Activated T-helper 9 cell treated with anti-CD3 and anti-CD28 coated beads, Interleukin-2, amount 50 U/mL, for 16 hours (primary cell): ENCODE results near the gene UNCX.

Source experiments
- DNase-seq: peaks from one replicate; pipeline ENCODE4 v3.0.0-alpha.2; 2020; ENCODE audit warnings: low read depth

UNCX gene

GRCh38 chr7:1243964-1244416, 11.3 kb downstream of the UNCX start:
- no peak for DNase-seq

- no peak for DNase-seq
Measured at GRCh38 chr7:1244700-1245523, 12.2 kb downstream of the UNCX start.

GRCh38 chr7:1245524-1246050, 12.9 kb downstream of the UNCX start:
- DNase-seq, result no peak

GRCh38 chr7:1246160-1246870, 13.6 kb downstream of the UNCX start:
- no peak for DNase-seq

GRCh38 chr7:1246871-1247526, 14.3 kb downstream of the UNCX start:
- DNase-seq, result no peak

- no peak for DNase-seq
Measured at GRCh38 chr7:1247527-1248041, 14.9 kb downstream of the UNCX start.

GRCh38 chr7:1248143-1248915, 15.7 kb downstream of the UNCX start:
- no peak for DNase-seq

GRCh38 chr7:1248916-1249581, 16.4 kb downstream of the UNCX start:
- DNase-seq, result no peak

GRCh38 chr7:1249731-1250130, 17.1 kb downstream of the UNCX start:
- DNase-seq, result no peak

- no peak for DNase-seq
Measured at GRCh38 chr7:1250901-1251300, 18.2 kb downstream of the UNCX start.

- no peak for DNase-seq
Measured at GRCh38 chr7:1251796-1252539, 19.3 kb downstream of the UNCX start.

GRCh38 chr7:1252540-1253090, 19.9 kb downstream of the UNCX start:
- no peak for DNase-seq

GRCh38 chr7:1253681-1254181, 21.1 kb downstream of the UNCX start:
- no peak for DNase-seq

- DNase-seq, result no peak
Measured at GRCh38 chr7:1254281-1255079, 21.8 kb downstream of the UNCX start.

GRCh38 chr7:1255080-1255816, 22.6 kb downstream of the UNCX start:
- no peak for DNase-seq

- DNase-seq, result no peak
Measured at GRCh38 chr7:1255817-1256340, 23.2 kb downstream of the UNCX start.

GRCh38 chr7:1256621-1257020, 23.9 kb downstream of the UNCX start:
- no peak for DNase-seq

GRCh38 chr7:1257221-1257620, 24.5 kb downstream of the UNCX start:
- no peak for DNase-seq
